GM19099 (cell line): ENCODE measurements around the gene FBXO42.

Experiments
- POLR2A ChIP-seq: IDR thresholded peaks from 3 replicates; pipeline ENCODE4 v1.6.1; 2011; ENCODE audit warnings: low read depth; ENCODE audit not compliant: insufficient read length; ENCODE audit errors: extremely low read depth

Gene FBXO42

DNA sequence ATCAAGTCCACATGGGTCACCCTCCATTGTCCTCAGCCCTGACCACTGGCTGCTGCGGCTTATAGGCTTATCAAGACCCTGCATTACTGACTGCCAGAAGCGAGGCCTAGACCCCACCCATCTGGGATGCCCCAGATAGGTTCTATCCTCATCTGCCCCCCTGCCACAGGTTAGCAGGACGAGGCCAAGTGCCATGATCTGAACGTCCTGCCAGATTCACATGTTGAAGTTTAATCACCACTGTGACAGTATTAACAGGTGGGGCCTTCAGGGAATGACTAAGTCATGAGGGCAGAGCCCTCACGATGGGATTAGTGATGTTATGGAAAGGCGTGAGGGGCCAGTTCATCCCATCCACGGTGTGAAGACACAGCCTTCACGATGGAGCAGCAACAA is 109.1 kb downstream of the FBXO42 start:
- TF ChIP-seq POLR2A = no peak

DNA sequence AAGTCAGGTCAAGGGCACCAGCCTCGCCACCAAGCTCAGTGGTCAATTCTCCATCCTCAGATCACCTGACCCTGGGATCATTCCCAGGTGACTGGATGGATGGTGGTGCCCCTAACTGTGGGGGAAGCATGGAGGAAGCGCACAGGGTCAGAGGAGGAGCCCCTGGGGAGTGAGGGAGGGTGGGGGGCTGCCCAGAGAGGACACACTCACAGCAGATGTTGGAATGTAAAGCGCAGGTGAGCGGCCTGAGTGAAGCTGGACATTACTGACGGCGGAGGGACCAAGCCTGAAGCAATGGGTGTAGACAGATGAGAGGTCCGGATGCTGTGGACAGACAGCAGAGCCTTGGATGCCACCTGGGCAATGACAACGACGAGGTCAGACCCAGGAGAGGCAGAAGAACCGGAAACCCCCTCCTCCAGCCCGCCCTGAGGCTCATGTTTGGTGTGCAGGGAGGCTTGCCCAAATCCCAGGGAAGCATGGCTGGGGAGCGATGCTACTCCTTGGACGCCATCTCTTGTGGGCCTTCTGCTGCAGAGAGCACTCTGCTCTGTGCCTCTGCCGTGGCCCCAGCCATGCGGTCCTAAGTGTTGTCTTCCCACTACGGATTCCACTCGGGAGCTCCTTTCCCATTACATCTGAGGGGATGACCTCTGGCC is 109.6 kb downstream of the FBXO42 start:
- no peak for TF ChIP-seq POLR2A

DNA sequence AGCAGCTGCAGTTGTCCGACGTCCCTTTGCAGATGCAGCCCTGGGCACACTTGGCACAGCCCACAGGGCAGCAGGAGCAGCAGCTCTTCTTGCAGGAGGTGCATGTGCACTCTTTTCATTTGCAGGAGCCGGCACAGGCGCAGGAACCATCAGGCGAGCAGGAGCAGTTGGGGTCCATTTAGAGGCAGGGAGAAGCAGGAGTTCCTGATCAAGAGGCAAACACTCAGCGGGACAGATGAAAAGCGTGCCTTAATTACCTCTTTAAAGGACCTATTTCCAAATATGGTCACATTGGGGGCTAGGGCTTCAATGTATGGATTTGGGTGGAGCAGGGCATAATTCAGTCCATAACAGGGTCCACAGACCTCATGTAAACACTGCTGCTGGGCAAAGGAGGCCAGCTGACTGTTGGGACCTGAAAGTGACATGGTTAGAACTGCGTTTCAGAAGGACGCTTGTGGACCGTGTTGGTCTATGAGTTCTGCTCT is 111.0 kb downstream of the FBXO42 start:
- TF ChIP-seq POLR2A = no peak

DNA sequence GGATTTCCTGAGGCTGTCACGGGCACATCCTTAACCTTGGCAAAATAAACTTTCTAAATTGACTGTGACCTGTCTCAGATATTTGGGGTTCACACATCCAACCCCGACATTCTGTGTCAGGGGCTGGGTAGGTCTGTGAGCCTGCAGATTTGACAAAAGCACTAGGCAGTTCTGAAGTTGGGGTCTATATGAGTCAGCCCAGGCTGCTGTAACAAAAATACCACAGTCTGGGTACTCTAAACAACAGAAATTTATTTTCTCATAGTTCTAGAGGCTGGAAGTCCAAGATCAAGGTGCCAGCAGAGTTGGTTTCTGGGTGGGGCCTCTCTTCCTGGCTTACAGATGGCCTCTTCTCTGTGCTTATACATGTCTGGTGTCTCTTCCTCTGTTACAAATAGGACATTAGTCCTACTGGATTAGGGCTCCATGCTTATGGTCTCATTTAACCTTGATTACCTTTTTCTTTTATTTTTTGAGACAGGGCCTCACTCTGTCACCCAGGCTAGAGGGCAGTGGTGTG is 112.2 kb downstream of the FBXO42 start:
- TF ChIP-seq POLR2A = no peak

DNA sequence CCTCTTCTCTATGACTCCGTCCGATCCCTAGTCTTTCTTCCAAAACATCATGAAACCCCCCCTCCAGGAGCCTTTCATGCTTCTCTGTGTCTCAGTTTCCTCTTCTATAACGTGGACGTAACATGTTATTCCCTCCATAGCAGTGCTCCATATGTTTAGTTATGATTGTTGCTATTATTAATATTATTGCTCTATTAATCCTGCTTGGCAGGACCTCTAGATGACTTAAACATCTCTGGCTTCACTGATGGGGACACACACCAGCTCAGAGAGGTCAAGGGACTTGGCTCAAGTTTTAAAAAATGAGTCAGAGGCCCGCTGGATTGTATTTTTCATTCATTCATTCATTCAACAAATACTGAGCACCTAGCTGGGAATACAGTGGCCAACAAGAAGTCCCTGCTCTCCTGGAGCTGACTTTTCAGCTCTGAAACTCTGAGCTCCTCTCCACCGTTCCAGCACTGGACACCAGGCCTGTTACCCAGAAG is 114.9 kb downstream of the FBXO42 start:
- no peak for TF ChIP-seq POLR2A

DNA sequence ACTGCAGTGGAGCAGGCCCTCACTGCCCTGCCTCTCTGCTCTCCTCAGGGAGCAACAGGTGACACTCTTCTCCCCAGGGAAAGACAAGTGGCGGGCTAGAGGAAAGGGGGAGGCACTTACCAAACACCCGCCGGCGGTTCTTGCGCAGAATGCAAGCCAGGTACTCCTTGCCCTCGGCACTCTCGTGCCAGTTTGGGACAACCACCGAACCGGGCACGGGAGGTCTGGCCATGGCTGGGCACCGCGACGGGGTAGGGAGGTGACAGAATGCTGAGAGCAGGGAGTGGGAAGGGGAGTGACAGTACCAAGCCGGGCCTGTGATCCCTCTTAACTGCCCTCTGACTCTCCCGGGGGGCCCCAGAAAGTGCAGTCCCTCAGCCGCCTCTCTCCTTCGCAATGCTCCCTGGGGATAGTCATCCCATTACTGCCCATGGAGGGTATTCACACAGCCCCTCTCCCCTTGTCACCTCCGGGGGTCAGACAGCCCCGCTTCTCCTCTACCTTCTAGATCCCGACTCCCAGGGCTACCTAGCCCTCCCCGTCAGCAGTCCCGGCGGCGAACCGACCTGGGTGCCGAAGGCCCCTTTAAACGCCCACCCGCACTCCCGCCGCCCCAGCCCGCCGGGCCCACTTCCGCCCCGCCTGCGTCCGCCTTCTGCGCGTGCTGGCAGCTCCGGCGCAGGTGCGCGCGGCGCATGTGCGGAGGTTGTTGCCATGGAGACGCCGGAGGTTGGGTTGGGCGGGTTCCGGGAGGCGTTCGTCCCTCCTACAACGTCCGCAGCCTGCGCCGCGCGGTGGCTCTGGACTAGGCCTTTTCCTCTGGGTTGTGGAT is 115.6 kb downstream of the FBXO42 start, which contains the start of gene CPLANE2:
Gene CPLANE2 (minus strand): TSS at position 673 of the 832 bp plus-strand sequence. CDS start 441 bp downstream, at position 232.
- peak; percentile 67 for TF ChIP-seq POLR2A

DNA sequence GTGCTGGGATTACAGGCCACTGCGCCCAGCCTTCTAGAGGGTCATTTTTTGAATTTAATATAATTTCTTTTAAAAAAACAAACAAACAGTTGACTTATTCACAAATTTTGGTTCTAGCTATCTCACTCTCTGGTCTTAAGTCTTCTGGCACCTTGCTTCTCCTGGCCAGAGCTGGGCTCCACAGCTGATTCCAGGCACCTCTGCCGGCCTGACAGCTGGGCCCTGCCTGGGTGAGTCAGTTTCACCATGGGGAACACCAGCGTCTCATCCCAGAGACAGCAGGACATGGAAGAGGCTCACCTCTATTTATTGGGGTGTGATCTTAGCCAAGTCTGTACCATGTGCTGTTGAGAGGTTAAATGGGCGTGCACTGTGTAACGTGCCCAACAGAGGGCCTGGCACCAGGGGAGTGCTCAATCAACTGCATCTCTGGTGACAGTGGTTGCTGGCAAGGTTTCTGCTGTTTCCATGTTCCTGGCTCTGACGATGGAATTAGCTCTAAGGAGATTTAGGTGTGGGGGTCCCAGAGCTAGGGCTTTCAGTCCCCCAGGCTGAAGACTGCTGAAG is 116.3 kb downstream of the FBXO42 start:
- TF ChIP-seq POLR2A = no peak

DNA sequence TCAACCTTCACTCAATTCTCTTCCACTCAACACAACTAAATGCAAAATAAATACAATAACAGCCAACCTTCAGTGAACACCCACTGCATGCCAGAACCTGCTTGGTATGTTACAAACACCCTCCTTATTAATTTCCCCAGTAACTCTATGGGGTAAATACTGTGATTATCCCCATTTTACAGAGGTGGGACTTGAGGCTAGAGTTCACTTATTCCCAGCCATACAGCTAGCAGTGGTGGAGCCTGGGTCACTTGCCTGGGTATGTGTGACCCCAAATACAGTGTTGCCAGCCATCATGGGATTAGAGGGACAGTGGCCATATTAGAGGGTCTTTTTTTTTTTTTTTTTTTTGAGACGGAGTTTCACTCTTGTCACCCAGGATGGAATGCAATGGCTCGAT is 116.9 kb downstream of the FBXO42 start:
- no peak for TF ChIP-seq POLR2A

DNA sequence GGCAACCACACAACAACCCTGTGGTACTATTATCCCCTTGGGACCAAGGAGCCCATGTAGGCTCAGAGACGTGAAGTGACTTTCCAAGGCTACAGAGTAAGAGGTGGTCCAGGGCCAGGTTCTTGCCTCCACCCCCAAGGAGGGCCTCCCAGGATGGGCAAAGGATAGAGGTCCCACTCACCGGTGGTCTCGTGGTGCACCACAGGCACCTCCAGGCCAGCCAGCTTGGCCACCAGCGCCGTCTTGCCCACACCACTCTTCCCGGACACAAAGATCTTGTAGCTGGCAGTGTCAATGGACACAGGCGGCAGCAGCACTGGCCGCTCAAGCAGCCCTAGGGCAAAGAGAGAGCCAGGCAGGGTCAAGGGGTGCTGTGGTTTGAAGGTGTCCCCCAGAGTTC is 118.8 kb downstream of the FBXO42 start:
- TF ChIP-seq POLR2A = no peak

DNA sequence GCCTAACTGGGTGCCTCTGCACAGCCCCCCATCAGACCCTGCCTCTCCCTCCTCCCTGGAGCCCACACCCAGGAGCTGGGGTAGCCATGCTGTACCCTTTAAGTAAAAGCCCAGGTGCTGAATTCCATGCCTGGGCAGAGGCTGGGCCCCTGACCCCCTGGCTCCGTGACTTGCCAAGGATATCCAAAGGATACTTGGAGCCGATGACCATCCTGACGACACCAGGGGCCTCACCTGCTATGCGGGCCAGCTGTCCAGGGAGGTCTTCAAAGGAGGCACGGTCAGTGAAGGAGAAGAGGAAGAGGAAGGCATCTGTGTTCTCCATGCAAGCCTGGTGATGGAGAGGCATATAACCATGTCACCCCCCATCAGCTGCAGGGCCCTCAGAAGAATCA is 120.0 kb downstream of the FBXO42 start:
- no peak for TF ChIP-seq POLR2A

DNA sequence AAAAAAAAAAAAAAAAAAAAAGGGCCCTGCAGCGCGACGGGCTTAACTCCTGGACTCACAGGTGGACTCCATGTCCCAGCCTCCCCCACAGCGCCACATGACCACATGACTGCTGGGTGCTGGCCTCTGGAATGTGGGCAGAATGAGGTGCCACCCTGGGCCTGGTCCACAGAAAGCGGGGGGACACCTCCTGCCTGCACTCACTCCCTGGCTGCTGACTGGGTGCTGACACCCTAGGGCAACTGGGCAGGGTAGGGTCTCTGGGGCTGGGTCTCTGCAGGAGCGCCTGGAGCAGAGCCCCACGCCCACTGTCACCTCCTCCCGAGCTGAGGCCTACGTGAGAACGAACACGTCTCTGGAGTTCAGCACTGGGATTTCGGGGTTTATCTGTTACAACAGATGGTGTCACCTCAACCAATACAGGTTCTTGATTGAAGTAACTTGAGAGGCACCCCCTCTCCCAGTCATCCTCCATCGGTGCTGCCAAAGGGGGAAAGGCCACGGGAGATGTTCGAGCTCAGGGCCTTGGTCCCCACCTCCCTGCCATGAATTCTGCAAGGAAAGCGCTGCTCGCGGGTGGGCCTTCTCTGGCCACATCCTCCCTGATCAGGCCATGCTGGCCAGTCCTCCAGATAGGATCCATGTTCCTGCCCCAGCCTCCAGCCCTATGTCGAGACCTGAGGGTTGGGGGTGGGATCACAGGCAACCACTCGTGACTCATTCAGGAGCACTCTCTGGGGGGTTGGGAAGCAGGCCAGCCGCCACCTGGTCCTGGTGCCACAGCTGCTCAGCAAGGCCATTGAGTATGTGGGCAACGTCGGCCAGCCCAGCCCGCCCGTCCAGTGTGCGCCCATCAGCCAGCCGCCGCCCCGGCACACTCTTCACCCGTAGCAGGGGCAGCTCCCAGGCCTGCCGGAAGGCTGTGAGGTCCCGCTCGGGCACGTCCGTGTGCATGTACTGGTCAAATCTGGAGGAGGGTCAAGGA is 120.7 kb downstream of the FBXO42 start:
- no peak for TF ChIP-seq POLR2A

DNA sequence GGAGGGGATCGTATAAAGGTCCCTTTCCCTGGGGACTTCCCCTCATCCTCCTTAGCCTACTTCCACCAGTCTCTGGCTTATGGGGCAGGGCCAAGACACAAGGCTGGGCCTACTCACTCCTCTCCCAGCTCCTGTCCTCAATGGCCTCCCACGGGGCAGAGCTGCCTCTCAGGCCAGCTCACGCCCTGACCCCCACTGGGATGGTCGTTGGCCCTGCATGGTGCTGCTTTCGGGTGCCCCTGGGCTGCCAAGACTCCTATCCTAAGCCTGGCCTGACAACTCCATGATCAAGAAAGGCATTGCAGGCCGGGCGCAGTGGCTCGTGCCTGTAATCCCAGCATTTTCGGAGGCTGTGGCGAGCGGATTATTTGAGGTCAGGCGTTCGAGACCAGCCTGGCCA is 121.5 kb downstream of the FBXO42 start:
- no peak for TF ChIP-seq POLR2A

DNA sequence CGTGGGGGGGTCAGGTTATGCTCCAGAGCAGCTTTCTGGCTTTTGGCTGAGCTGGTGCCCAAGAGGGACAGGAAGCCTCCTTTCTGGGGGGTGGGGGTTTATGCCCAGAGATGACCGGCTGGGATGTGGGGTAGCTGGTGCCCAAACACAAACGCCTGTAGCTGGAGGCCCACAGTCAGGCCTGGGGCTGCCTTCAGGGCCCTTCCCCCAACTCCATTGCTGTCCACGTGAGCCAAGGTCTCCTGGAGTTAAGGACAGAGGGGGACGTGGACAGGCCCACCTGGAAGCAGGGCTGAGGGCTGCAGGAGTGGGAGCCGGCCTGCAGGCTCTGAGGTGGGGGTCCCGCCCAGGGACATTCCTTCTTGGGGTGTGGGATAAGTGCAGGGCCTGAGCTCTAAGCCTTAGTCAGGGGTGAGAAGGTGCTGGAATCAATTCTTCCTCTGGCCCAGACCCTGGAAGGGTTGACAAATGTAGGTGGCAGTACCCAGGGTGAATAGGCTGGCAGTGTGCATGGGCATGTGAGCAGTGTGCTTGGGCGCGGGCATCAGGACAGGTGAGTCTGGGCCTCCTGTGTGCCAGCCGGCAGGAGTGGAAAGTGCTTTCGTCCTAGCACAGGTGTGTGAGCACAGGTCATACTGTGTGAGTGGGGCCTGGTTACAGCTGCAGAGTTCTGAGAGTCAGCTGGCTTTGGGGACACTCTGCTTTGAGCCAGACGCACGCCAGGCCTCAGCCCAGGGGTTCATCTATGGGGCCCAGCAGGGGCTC is 122.1 kb downstream of the FBXO42 start:
- TF ChIP-seq POLR2A = no peak
